NCI-H146 (cell line): Measurements from ENCODE around the gene ALG11.
"Not testable (repeated sequence)": the region's sequence is repeated elsewhere in the genome, so short reads cannot be mapped to it uniquely, and the experiment has no call there.

Source experiments
- DNase-seq: peaks from one replicate; lab custom pipeline; 2025; lab: John Stamatoyannopoulos, UW

The ALG11 gene, protein sequence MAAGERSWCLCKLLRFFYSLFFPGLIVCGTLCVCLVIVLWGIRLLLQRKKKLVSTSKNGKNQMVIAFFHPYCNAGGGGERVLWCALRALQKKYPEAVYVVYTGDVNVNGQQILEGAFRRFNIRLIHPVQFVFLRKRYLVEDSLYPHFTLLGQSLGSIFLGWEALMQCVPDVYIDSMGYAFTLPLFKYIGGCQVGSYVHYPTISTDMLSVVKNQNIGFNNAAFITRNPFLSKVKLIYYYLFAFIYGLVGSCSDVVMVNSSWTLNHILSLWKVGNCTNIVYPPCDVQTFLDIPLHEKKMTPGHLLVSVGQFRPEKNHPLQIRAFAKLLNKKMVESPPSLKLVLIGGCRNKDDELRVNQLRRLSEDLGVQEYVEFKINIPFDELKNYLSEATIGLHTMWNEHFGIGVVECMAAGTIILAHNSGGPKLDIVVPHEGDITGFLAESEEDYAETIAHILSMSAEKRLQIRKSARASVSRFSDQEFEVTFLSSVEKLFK

DNA sequence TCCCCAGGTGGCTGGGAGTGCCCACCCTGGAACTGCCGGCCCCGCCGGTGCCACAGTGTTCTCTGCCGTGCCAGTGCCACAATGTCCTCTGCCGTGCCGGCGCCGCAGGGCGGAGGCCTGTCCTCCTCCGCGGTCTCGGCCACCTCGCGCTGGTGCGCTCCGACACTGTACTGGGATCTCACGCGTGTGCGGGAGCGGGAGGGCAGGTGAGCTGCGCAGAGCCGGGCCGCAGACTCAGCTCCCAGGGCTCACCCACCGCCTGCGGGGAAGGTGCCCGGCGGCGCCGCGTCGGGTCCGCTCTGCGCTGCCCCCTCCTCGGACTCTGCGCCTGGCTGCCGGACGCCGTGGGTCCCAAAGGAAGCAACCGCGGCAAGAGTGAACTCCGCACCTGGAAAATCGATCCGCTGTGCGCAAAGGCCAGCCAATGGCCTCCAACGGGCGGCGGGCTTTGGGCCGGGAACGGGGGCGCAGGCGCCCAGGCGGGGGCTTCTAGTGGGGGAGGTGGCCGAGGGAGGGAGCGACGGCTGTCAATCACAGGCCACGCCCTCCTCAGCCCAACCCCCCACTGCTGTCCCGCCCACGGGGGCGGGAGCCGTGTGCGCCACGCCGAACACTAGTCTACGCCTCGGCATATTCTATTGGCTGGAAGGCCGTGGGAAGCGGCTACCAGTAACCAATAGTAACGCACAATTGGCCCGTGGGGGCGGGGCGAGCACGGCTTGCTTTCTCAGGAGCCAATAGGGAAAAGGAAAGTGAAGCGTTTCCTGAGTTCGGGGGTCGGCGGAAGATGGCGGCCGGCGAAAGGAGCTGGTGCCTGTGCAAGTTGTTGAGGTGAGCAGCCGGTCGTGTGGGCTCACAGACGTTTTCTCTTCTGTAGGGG lies at the start of gene ALG11:
Gene ALG11 (plus strand): TSS at position 767 of the 880 bp plus-strand sequence. CDS start 21 bp downstream, at position 788.
- peak; percentile 97 for DNase-seq

DNA sequence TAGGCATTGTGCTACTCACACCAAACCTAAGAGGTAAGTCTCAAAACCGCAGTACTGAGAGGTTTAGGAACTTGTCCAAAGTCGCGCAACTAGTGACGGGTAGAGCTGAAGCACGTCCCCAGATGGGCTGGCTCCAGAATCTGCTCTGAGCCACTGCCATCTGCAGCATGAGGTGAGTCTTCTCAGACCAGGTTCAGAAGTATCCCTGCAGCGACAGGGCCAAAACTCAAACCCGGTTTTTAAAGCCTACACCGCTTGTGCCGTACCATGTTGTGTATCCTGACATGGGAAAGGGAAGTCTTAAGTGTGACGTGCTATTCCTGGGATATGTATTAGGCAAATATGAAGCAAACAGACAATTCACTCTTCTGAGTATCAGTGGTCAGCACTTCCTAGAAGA lies 46.0 kb upstream of the ALG11 start:
- DNase-seq, result no peak

DNA sequence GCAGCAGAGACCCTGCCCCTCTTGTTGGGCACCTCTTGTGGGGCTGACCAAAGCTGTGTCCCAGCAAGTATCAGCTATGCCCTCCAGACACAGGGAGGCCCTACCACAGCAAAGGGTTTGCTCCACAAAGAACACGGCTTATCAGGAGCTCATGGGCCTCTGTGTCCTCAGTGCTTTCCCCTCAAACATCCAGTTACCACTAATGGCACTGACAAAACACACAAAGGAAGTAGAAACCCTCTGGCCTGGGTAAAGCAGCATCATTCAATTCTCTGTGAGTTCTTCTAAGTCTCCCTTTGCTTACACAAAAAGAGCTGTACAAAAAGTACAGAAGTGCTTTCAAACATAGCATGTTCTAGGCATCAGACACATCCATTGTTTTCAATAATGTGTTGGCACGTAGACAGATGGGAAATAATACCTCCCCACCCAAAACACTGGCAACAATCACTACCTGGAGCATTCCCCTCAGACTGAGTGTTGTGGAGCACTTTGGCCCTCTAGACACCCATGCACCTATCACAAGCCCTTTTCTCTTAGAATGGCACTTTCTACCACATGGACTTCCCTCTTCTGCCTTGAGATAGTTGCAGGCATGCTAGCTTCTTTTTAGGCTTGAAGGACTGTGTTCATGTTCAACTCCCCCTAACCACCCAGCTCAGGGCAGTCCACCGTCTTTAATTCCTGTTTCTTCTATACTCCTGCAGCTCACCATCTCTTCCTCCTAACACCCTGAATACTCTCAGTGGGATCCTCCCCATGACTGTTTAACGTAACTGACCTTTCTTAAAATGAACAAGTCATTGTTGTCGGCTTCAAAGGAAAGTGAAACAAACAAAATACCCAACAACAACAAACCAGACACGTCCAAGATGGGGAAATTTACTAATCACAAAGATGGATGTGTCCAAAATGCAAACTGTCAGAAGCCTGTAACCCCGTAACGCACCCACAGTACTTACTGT lies 44.4 kb upstream of the ALG11 start:
- DNase-seq, result no peak

DNA sequence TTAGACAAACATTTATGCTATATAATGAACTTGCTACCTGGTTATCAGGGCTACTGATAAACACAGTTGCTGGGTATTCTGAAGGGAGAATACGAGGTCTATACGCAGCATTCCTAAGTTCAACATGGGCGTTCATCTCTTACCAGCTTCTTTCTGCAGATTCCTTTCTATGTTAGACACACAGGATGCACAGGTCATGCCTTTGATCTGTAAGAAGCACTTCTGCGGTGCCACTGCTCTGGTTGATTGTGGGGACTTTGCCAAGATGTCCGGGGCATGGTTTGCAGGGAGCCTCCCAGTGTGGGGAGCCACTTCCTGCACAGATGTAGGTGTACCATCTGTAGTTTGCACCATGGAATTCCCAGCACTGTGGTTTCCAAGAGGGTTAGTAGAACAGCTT lies 41.8 kb upstream of the ALG11 start:
- DNase-seq, result no peak

DNA sequence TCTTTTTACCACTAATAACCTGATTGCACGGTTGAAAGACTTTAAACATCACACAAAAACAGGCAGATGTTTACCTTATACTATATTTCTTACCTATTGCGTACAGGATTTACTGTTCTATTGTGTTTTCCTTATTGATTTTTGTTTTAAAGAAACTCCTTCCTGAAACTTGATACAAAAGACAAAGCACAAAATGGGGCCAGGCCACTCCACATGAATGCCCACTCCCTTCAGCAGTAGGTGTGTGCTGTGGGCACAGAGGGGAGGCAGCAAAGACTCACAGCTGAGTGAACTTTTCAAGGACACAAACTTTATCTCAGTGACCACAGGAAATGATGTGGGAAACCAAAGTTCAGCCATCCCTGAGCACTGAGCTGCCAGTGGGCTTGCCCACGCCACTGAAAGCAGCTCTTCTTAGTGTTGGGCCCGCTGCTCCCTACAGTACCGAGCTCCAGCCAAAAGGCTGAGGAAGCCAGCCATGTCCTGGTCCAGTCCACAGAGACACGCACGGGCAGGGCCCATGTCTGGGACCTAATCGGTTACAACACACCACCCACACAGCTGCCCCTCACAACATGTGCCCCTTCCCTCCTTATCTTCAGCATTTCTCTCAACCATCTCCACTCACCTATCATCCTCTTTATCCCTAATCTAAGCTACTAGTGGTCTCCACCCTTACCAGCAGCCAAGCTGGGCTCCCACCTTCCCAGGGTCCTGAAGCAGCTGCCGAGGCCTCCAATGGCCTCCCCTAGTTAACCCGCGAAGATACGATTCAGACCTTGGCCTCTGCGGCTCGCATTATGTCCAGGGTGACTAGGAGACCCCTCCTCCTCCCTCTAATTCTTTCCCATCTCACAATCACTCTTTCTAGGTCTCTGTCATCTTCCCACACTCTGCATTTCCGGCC lies 40.4 kb upstream of the ALG11 start:
- peak; percentile 69 for DNase-seq

DNA sequence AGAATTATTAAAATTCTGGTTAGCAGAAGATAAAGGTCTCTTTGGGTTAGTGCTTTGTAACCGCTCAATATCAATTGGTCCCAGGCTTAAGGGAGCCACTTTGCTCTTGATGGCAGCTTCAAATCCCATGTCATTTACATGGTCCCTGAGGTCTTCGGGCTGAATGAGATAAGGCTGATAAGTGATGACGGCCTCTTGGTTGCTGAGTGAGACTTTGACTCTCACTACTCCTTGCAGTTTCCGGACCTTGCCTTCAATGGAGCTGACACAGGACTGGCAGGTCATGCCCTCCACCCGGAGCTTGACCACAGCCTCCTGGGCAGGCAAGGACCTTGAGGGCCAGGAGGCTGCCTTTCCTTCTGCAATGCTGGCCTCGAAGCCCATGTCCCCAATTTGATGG lies 37.7 kb upstream of the ALG11 start:
- no peak for DNase-seq

DNA sequence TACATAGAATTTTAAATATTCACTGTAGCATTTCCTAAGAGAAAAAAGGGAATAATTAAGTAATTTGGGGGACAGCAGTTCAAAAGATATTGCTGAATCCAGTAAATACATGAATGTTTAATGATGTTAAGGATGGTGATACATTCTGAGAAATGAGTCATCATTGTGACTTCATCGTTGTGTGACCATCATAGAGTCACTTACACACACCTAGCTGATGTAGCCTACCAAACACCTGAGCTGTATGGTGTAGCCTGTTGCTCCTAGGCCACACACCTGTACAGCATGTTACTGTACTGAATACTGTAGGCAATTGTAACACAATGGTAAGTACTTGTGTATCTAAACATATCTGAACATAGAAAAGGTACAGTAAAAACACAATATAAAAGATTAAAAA lies 35.8 kb upstream of the ALG11 start:
- no peak for DNase-seq

DNA sequence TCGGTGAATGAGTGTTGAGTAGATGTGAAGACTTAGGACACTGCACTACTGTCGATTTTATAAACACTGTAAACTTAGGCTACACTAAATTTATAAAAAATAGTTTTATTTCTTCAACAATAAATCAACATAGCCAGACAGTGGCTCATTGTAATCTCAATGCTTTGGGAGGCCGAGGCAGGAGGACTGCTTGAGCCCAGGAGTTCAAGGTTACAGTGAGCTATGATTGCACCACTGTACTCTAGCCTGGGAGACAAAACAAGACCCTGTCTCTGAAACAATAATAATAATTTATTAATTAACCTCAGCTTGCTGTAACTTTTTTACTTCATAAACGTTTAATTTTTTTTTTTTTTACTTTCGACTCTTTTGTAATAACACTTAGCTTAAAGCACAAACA lies 35.3 kb upstream of the ALG11 start:
- no peak for DNase-seq

DNA sequence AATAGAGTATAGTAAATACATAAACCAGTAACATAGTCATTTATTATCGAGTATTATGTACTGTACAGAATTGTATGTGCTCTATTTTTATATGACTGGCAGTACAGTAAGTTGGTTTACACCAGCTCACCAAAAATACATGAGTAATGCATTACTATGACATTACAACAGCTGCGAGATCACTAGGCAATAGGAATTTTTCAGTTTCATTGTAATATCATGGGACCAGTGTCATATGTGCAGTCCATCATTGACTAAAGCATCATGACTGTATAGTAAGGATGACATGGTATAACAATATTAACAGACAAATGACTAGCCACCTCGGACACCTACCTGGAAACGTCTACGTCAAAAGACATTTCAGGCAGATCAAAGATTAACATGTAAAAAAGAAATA lies 34.6 kb upstream of the ALG11 start:
- no peak for DNase-seq

DNA sequence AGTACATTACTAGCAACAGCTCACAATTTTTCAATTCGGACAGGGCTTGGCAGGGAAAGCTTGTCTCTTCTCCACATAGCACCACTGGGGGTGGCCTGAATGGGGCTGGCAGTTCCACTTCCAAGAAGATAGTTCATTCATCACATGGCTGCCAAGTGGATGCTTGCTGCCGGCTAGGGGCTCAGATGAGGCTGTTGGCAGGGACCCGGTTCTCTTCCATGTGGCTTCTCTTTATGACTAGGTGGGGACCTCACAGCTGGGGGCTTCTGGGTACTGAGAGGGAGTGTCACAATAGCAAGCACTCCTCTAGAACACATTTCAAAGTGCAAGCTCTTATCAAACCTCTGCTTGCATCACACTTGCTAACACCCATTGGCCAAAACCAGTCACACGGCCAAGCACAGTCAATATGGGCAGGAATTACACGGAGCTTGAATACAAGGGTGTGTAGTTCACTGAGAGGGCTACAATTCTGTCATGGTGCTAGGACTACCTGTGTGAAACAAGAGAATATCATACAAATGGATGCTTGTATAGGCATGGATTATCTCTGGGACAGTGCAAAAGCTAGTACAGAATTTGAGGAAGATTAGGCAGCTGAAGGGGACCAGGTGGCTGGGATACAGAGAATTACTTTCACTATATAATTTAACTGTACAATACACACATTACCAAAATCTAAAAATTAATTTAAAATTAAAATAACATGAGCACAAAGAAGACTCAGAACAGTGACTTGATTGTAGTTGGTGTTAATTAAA lies 33.2 kb upstream of the ALG11 start:
- DNase-seq, result no peak

DNA sequence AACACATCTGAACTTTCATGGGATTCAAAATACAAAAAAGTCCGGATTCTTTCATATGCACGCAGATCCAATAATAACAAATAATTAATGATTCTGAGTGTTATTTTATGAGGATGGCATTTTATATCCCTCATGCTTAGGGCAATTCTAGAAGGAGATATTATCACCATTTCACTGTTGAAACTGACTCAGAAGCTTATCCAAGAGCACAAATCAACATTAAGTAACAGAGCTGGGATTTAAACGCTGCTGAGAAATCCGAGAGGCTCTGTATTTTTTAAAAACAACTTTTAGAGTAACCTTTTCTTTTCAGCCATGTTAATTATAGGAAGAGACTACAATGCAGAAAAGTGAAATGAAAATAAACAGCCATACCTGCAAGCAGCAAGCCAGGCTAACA lies 31.3 kb upstream of the ALG11 start:
- no peak for DNase-seq

DNA sequence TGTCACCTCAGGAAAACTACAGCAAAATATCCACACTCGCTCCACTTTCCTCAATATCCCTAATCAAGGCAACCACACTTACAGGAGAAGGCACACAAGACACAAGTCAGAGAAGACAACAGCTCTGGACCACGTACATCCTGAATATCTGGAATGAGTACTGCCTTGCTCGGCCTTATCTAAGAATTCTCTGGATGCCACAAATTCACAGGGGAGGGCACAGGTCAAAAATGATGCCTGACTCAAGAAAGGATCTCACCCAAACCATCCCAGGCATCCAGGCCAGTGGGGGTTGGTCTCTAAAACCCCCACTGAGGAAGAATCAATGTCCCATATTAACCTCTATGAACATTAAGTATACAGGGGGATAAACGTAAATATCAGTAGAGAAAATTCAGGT lies 30.8 kb upstream of the ALG11 start:
- DNase-seq, result no peak

DNA sequence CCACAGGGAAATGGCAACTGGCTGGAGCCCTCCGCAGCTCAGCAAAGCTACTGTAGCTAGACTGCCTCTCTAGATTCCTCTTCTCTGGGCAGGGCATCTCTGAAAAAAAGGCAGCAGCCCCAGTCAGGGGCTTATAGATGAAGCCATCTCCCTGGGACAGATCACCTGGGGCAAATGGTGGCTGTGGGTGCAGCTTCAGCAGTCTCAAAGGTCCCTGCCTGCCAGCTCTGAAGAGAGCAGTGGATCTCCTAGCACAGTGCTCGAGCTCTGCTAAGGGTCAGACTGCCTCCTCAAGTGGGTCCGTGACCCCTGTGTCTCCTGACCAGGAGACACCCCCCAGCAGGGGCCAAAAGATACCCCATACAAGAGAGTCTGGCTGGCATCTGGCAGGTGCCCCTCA lies 28.9 kb upstream of the ALG11 start:
- not testable (repeated sequence) for DNase-seq

DNA sequence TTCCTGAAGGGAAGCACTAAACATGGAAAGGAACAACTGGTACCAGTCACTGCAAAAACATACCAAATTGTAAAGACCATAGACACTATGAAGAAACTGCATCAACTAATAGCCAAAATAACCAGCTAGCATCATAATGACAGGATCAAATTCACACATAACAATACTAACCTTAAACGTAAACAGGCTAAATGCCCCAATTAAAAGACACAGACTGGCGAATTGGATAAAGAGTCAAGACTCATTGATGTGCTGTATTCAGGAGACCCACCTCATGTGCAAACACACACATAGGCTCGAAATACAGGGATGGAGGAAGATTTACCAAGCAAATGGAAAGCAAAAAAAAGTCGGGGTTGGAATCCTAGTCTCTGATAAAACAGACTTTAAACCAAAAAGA lies 27.3 kb upstream of the ALG11 start:
- not testable (repeated sequence) for DNase-seq

DNA sequence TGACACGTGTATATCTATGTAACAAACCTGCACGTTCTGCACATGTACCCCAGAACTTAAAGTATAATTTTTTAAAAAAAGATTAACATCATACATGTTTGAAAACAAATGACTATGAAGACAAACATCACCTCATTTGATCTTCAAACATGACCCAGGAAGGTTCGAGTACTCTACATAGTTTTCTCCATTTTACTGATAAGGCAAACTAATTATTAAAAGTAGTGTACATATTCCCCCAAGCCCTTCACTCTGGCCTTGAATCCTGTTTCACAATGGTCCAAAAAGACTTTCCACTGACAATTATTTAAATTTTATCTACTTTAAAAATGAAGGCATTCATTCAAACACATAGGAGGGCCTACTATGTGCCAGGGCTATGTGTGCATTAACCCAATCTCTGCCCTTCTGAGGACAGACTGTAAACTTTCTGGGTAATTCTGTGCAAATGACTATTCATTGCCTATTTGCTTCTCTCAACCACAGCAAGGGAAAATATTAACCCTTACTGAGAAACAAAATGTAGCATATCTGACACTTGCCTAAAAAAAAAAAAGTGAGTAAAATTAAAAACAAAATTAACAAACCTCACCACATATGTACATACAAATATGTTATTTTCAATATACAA lies 23.1 kb upstream of the ALG11 start:
- DNase-seq, result no peak

DNA sequence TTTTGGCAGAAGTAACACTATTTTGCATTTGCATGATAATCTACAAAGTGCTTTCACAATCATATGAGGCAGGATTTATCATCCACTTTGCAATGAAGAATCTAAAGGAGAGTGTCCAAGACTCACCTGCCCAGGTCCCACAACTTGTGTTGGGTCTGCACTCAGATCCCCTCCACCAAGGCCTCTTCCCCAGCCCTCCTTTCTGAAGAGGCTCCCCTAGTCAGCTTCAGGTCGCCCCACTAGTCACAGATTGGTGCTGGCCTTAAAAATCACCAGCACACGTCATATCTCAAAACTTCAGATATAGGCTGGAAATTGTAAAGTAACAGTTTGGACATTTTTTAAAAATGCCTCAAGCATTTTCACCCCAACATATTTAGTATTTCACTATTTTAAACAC lies 18.5 kb upstream of the ALG11 start:
- no peak for DNase-seq

DNA sequence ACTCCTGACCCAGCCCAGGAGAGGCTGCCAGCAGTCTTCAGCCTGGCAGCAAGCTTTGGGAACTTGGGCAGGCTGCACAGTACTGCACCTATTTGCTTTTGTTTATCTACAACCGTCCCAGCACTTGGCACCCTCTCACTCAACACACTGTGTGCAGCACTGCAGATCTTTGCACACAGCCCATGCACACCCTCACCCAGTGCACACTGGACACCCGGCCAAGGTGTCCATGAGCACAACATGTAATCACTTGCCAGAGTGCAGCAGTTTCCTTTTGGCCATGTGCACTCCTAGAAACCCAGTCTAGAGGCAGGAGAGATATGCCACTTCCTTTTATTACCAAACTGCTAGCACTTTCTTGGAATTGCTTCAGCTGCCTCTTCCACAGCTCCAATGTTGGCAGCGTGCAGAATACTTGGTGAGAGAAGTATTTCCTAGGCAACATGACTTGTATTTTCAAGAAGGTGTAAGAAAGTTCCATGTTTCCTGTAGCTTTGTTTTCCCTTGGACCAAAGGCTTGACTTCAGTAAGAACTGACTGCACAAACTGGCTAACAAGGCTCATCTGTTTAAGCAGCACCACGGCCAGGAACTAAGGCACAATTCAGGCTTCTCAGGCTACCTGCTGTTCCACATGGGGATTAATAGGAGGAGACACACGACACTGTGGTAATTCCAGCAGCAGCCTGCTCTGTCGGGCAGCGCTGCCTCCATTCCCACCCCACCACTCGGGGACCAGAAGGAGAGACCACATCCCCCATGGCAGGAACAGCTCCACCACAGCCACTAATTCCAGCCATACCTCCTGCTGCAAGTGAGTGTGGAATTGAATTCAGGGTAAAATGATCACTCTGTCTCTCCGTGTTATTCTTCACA lies 16.3 kb upstream of the ALG11 start:
- peak; percentile 37 for DNase-seq

DNA sequence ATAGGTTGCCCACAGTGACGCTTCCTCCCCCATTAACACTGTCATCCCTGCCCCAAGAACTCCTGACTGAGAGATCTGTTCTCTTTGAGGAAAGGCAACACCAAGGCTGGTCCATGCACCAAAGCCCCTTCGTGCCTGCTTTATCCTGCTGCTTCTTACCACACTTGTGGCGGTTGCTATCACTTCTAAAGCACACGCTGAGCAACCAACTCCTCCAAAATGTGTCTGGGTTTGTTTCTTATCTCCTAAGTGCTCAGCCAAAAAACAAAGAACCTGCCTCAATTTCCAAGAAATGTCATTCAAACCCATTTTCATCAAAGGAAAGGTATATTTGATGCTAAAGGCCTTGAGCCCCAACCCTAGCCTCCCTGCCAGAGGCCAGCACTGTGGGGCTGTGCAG lies 15.6 kb upstream of the ALG11 start:
- no peak for DNase-seq

DNA sequence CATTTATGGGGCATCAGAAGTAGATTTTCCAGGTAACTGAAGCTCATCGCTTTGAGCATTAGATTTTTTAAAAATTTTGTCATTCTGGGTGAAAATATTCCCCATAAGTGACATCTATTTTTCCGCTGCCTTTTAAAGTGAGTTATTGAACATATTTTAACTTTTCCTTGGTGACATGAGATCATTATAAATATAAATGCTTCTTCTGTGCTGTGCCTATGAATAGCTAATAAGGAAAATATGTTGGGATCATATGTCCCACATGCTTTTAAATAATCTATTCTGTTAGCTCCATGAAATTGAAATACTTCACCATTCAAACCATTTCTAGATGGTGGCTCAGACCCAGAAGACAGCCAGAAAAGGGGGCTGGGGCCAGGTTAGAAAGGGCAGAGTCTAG lies 15.0 kb upstream of the ALG11 start:
- no peak for DNase-seq
